H1 (cell line): Measurements from ENCODE around the gene SFN. TPM values are rescaled to one million over a fixed set of nuclear protein-coding genes. Genes with fewer than 3 reads are reported as not detected.

Experiments
- CTCF ChIA-PET: fragments of 300-600 bp; sonication (Branson Sonifier 250); formaldehyde crosslinking; loops from one replicate; lab custom pipeline; 2021; ENCODE audit not compliant: partially characterized antibody; lab: Charles Lee
- POLR2A ChIA-PET: fragments of 300-600 bp; sonication (Branson Sonifier 250); formaldehyde crosslinking; loops from one replicate; lab custom pipeline; 2021; ENCODE audit warnings: inconsistent platforms; ENCODE audit not compliant: partially characterized antibody; lab: Charles Lee
- DNase-seq, 2 experiments: peaks; one replicate each; pipeline versions ENCODE4 v3.0.0 to v3.0.0-alpha.2; 2010 to 2022; ENCODE audit warnings: low spot score in 2 of 2, low read depth in 1 of 2, mixed read lengths in 1 of 2
- FAIRE-seq: peaks from 2 replicates; lab custom pipeline; 2011; peaks lifted over from hg19 to GRCh38; lab: Jason Lieb, UNC
- H2AFZ ChIP-seq: 2 replicates; pipeline ENCODE4 v1.8.1; 2012; ENCODE audit warnings: low read length, inconsistent platforms
- H2AK5ac ChIP-seq: 2 replicates; pipeline ENCODE4 v1.6.1; 2013; ENCODE audit warnings: low read depth, low read length
- H2BK120ac ChIP-seq: replicated peaks from 2 replicates; pipeline ENCODE3; 2013; ENCODE audit warnings: low read depth, low read length, inconsistent platforms
- H2BK12ac ChIP-seq: 2 replicates; pipeline ENCODE4 v1.6.1; 2013; ENCODE audit warnings: low read depth, low read length
- H2BK15ac ChIP-seq: 2 replicates; pipeline ENCODE4 v1.6.1; 2013; ENCODE audit warnings: low read length
- H2BK20ac ChIP-seq: 2 replicates; pipeline ENCODE4 v1.6.1; 2013; ENCODE audit warnings: low read length
- H2BK5ac ChIP-seq: 2 replicates; pipeline ENCODE4 v1.6.1; 2013; ENCODE audit warnings: low read depth, low read length
- H3K14ac ChIP-seq: 2 replicates; pipeline ENCODE4 v1.6.1; 2013; ENCODE audit warnings: inconsistent platforms; ENCODE audit not compliant: insufficient read length
- H3K18ac ChIP-seq: 2 replicates; pipeline ENCODE4 v1.6.1; 2013; ENCODE audit warnings: low read length; ENCODE audit errors: extremely low read depth
- H3K23ac ChIP-seq: 2 replicates; pipeline ENCODE4 v1.6.1; 2013; ENCODE audit warnings: inconsistent platforms; ENCODE audit not compliant: insufficient read length
- H3K23me2 ChIP-seq: 2 replicates; pipeline ENCODE4 v1.6.1; 2013; ENCODE audit warnings: low read depth, low read length
- H3K27ac ChIP-seq: 2 replicates; pipeline ENCODE4 v1.6.1; 2011; ENCODE audit warnings: low read depth, low read length, inconsistent platforms
- H3K27me3 ChIP-seq, 4 experiments: replicated peaks in 1 of 4; 1 replicate in 1 of 4; 2 replicates in 3 of 4; pipeline versions ENCODE4 v1.6.1 to v1.8.1; 2011 to 2013; ENCODE audit warnings: low read length in 3 of 4, mild to moderate bottlenecking in 3 of 4, inconsistent platforms in 2 of 4, mixed read lengths in 2 of 4, moderate library complexity in 1 of 4; ENCODE audit not compliant: control insufficient read depth in 3 of 4, insufficient read depth in 3 of 4; ENCODE audit errors: extremely low read depth in 1 of 4
- H3K36me3 ChIP-seq, 4 experiments: 2 replicates each; pipeline versions ENCODE4 v1.6.1 to v1.8.1; 2011 to 2013; ENCODE audit warnings: mild to moderate bottlenecking in 4 of 4, low read length in 3 of 4, moderate library complexity in 2 of 4, control low read depth in 1 of 4, inconsistent platforms in 1 of 4; ENCODE audit not compliant: insufficient read depth in 4 of 4, control insufficient read depth in 2 of 4
- H3K4ac ChIP-seq: replicated peaks from 2 replicates; pipeline ENCODE3; 2013; ENCODE audit warnings: low read length, low read depth, mixed read lengths, inconsistent platforms; ENCODE audit not compliant: insufficient read length
- H3K4me1 ChIP-seq, 4 experiments: replicated peaks in 1 of 4; 1 replicate in 1 of 4; 2 replicates in 3 of 4; pipeline versions ENCODE4 v1.6.1 to v1.8.1; 2011 to 2013; ENCODE audit warnings: low read length in 3 of 4, inconsistent platforms in 2 of 4, mixed read lengths in 1 of 4; ENCODE audit not compliant: insufficient read depth in 4 of 4, control insufficient read depth in 3 of 4
- H3K4me2 ChIP-seq, 2 experiments: 2 replicates each; pipeline versions ENCODE4 v1.6.1 to v1.8.1; 2011 to 2013; ENCODE audit warnings: low read depth in 2 of 2, low read length in 2 of 2, control low read depth in 1 of 2, inconsistent platforms in 1 of 2, mild to moderate bottlenecking in 1 of 2; ENCODE audit not compliant: insufficient read depth in 1 of 2
- H3K4me3 ChIP-seq, 4 experiments: fragments of 200-600, 300-600 bp in 1 of 4; sonication (generic), shearing (Covaris generic), sonication (Bioruptor Twin) in 1 of 4; 2 replicates each; pipeline versions ENCODE4 v1.5.1 to v1.8.1; 2011 to 2016; ENCODE audit warnings: low read length in 4 of 4, low read depth in 3 of 4, control low read depth in 2 of 4, inconsistent platforms in 2 of 4, mild to moderate bottlenecking in 2 of 4, mixed read lengths in 1 of 4, moderate library complexity in 1 of 4; ENCODE audit not compliant: insufficient read depth in 2 of 4; ENCODE audit errors: extremely low read depth in 1 of 4
- H3K56ac ChIP-seq: replicated peaks from 2 replicates; pipeline ENCODE3; 2013; ENCODE audit warnings: low read depth, mild to moderate bottlenecking, mixed read lengths, low read length, inconsistent platforms; ENCODE audit not compliant: insufficient read length
- H3K79me1 ChIP-seq: 2 replicates; pipeline ENCODE4 v1.6.1; 2013; ENCODE audit warnings: low read depth, low read length, control low read depth
- H3K79me2 ChIP-seq, 2 experiments: 2 replicates each; pipeline versions ENCODE4 v1.6.1 to v1.8.1; 2012 to 2013; ENCODE audit warnings: low read length in 2 of 2, mild to moderate bottlenecking in 2 of 2, inconsistent platforms in 1 of 2; ENCODE audit not compliant: insufficient read depth in 2 of 2, control insufficient read depth in 1 of 2
- H3K9ac ChIP-seq, 4 experiments: replicated peaks in 1 of 4; 1 replicate in 1 of 4; 2 replicates in 3 of 4; pipeline versions ENCODE4 v1.6.1 to v1.8.1; 2011 to 2013; ENCODE audit warnings: low read depth in 3 of 4, low read length in 3 of 4, control low read depth in 2 of 4, mild to moderate bottlenecking in 2 of 4, moderate library complexity in 2 of 4, inconsistent platforms in 1 of 4; ENCODE audit errors: extremely low read depth in 1 of 4
- H3K9me3 ChIP-seq, 2 experiments: 2 replicates each; pipeline versions ENCODE4 v1.6.1 to v1.8.1; 2012 to 2013; ENCODE audit warnings: mild to moderate bottlenecking in 2 of 2, moderate library complexity in 2 of 2, control low read depth in 1 of 2, inconsistent platforms in 1 of 2, low read depth in 1 of 2, low read length in 1 of 2, mixed read lengths in 1 of 2; ENCODE audit not compliant: insufficient read depth in 2 of 2
- H4K20me1 ChIP-seq, 2 experiments: replicated peaks in 1 of 2; 2 replicates each; pipeline versions ENCODE3 to v1.8.1; 2011 to 2013; ENCODE audit warnings: inconsistent platforms in 2 of 2, low read length in 2 of 2, mild to moderate bottlenecking in 1 of 2; ENCODE audit not compliant: insufficient read depth in 2 of 2, control insufficient read depth in 1 of 2
- H4K5ac ChIP-seq: 2 replicates; pipeline ENCODE4 v1.6.1; 2013; ENCODE audit warnings: low read length, low read depth, mixed read lengths, inconsistent platforms; ENCODE audit not compliant: insufficient read length
- H4K8ac ChIP-seq: 2 replicates; pipeline ENCODE4 v1.8.0; 2013; ENCODE audit warnings: mild to moderate bottlenecking, moderate library complexity, low read length, inconsistent platforms; ENCODE audit not compliant: insufficient read depth; ENCODE audit errors: extremely low read depth
- H4K91ac ChIP-seq: replicated peaks from 2 replicates; pipeline ENCODE3; 2013; ENCODE audit warnings: low read length, mixed read lengths, inconsistent platforms; ENCODE audit not compliant: insufficient read length
- CBX8 ChIP-seq: fragments of 300-800, 300-1000 bp; sonication (generic); IDR thresholded peaks from 2 replicates; pipeline ENCODE4 v1.7.1; 2016; ENCODE audit warnings: low read depth, low read length, borderline replicate concordance
- EP300 ChIP-seq, 2 experiments: IDR thresholded peaks; 1 replicate in 1 of 2; 2 replicates in 1 of 2; pipeline ENCODE4 v1.6.1; 2011 to 2012; ENCODE audit warnings: low read depth in 2 of 2, low read length in 2 of 2, mild to moderate bottlenecking in 2 of 2, borderline replicate concordance in 1 of 2, inconsistent platforms in 1 of 2, moderate library complexity in 1 of 2
- HDAC2 ChIP-seq, 2 experiments: fragments of 300-600 bp in 1 of 2; sonication (generic) in 1 of 2; IDR thresholded peaks; 2 replicates each; pipeline ENCODE4 v1.6.1; 2011 to 2012; ENCODE audit warnings: low read depth in 2 of 2, low read length in 2 of 2, mild to moderate bottlenecking in 2 of 2, moderate library complexity in 2 of 2, borderline replicate concordance in 1 of 2, inconsistent platforms in 1 of 2
- HDAC6 ChIP-seq: IDR thresholded peaks from one replicate; pipeline ENCODE4 v1.7.1; 2012; ENCODE audit warnings: low read depth, mild to moderate bottlenecking, inconsistent platforms, low read length, moderate library complexity
- KDM1A ChIP-seq: fragments of 200-600, 300-600 bp; sonication (generic); IDR thresholded peaks from 2 replicates; pipeline ENCODE4 v1.7.1; 2016; ENCODE audit warnings: mild to moderate bottlenecking, low read length, borderline replicate concordance
- RAD21 ChIP-seq, 2 experiments: IDR thresholded peaks in 1 of 2; conservative IDR thresholded peaks in 1 of 2; 2 replicates each; pipeline ENCODE4 v1.6.1; 2011; ENCODE audit warnings: low read depth in 2 of 2, low read length in 2 of 2, improper control_type of control experiment in 1 of 2, inconsistent platforms in 1 of 2, mild to moderate bottlenecking in 1 of 2, moderate library complexity in 1 of 2
- YY1 ChIP-seq: IDR thresholded peaks from 2 replicates; pipeline ENCODE4 v1.6.1; 2011; ENCODE audit warnings: low read depth, mild to moderate bottlenecking, low read length
- WGBS, 2 experiments: shearing (Covaris generic) in 1 of 2; methylation state at CpG; one replicate each; pipeline versions ENCODE4 v1.1.6 to v1.1.7; 2013 to 2015; ENCODE audit warnings: low lambda C conversion rate in 2 of 2, mixed read lengths in 2 of 2, inconsistent platforms in 1 of 2, low coverage in 1 of 2, missing lambda C conversion rate in 1 of 2; ENCODE audit not compliant: insufficient replicate concordance in 2 of 2, insufficient coverage in 1 of 2, insufficient read length in 1 of 2; ENCODE audit errors: extremely low coverage in 1 of 2, missing lambda C conversion rate in 1 of 2; 5-methylcytosine and 5-hydroxymethylcytosine counted together
- polyA plus RNA-seq, 7 experiments: library from polyadenylated mRNA; depleted of rRNA in 3 of 7; stranded (reverse) in 5 of 7; unstranded in 2 of 7; fragments of >200 nt in 5 of 7; fragments of 200-250 nt in 2 of 7; gene quantifications; 1 replicate in 5 of 7; 2 replicates in 1 of 7; 4 replicates in 1 of 7; pipeline versions ENCODE4 v1.2.1 to v1.2.3, GENCODE V29; 2011 to 2013; ENCODE audit warnings: missing spikeins in 2 of 7, mixed read lengths in 2 of 7
- total RNA-seq: library from RNA; stranded (reverse); fragmentation: NEBNext Ultra II Directional; extraction: Animal tissue kit (Norgen Biotek cat#: 25700); gene quantifications from 2 replicates; pipeline ENCODE4 v1.2.1, GENCODE V29; 2021
- TF ChIP-seq, protein P1 (sequence below): IDR thresholded peaks from 2 replicates; pipeline ENCODE4 v1.6.1; 2011; ENCODE audit warnings: low read depth, mild to moderate bottlenecking, low read length; ENCODE audit not compliant: insufficient read depth

Gene SFN
- total and polyA plus RNA-seq, 2 of the 8 experiments (the other 6 are each of a cell fraction or from before 2014, with no cell fraction given) = 3.3 to 3.9 TPM

DNA sequence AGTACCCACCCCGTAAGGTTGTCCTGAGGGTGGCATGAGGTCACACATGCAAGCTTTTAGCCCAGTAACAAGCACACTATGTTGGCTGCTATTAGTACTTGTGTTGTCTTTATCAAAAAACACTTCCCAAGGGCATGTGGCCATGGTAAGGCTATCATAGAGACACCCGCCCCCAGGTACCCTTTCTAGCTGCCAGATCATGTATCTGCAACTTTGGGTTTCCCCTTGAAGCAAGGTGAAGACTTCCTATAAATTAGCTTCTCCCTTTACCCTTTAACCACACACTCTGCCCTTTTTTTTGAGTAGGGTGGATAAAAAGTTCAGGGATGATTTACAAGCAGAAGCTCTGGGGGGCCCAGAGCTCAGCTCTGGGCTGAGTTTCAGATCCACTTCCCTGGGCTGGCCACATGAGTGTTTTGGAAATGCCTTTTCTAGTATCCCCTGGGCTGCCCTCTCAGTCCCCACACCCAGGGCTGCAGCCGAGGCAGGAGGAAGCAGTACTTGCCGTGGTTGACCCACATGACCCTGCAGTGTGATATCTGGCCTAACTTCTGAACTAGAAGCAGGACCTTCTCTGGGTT, 34.4 kb upstream of the SFN start:
- no peaks in the 10 kb centered on the region for H3K27me3 ChIP-seq
- H3K9ac ChIP-seq = no peak overlapping the region; a peak in 1 of 7 replicates
- 88% methylated on average over 4 of the region's 4 CpGs; no CpG with 5 or more reads in 1 of the 2 experiments for WGBS, 2 experiments
- ChIA-PET POLR2A (interaction anchor here (1.2 to 1.6 kb wide), 3 partner anchors 37 to 269 kb away, joined by 3 to 4 read pairs (median 3); partner anchors contain the start of gene GPN2), CTCF (interaction anchor here (0.6 to 12.8 kb wide), 6 partner anchors 10 to 290 kb away, joined by 3 to 125 read pairs (median 4); partner anchors contain the start of gene SFN)
- no peak overlapping the region for H4K5ac ChIP-seq
- H3K27ac ChIP-seq = no peak overlapping the region
- H3K56ac ChIP-seq = no peak overlapping the region
- H2BK15ac ChIP-seq = no peak overlapping the region
- H3K9me3 ChIP-seq = no peaks in the 10 kb centered on the region
- no peak overlapping the region for H3K4me3 ChIP-seq
- H3K23me2 ChIP-seq = peaks cover 6% of the 10 kb centered on the region; the same call in 1 of the 2 replicates
- peaks cover 0 to 11% of the 10 kb centered on the region in 2 experiments; a peak in 1 of 4 replicates for H3K79me2 ChIP-seq
- H4K20me1 ChIP-seq = peaks cover 9 to 11% of the 10 kb centered on the region in 2 experiments
- no peak overlapping the region for H2BK120ac ChIP-seq
- H2AK5ac ChIP-seq = no peak overlapping the region
- no peak overlapping the region for H3K14ac ChIP-seq
- H3K23ac ChIP-seq = no peak overlapping the region
- peaks cover 6 to 9% (median 7%) of the 10 kb centered on the region in 4 experiments; a peak in 6 of 7 replicates for H3K4me1 ChIP-seq
- no peak for FAIRE-seq
- H2BK20ac ChIP-seq = no peak overlapping the region
- no peak overlapping the region for H2BK12ac ChIP-seq
- no peak overlapping the region for H3K18ac ChIP-seq
- H3K4me2 ChIP-seq = peak overlapping the region in 1 of 2 experiments; percentile 4; a peak in 2 of 4 replicates
- peaks cover 12% of the 10 kb centered on the region for H3K79me1 ChIP-seq
- no peak overlapping the region for H4K8ac ChIP-seq
- DNase-seq = no peak
- no peak overlapping the region for H2BK5ac ChIP-seq
- no peak overlapping the region for H3K4ac ChIP-seq
- peaks cover 0 to 14% (median 4%) of the 10 kb centered on the region in 4 experiments; a peak in 5 of 8 replicates for H3K36me3 ChIP-seq
- no peak overlapping the region for H4K91ac ChIP-seq
- H2AFZ ChIP-seq = no peak overlapping the region
- no peak for TF ChIP-seq CBX8
- TF ChIP-seq, protein P1, sequence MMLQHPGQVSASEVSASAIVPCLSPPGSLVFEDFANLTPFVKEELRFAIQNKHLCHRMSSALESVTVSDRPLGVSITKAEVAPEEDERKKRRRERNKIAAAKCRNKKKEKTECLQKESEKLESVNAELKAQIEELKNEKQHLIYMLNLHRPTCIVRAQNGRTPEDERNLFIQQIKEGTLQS = no peak
- no peak for TF ChIP-seq EP300 (IDR thresholded peaks at IDR 0.05; ENCODE audit: borderline replicate concordance in 1 of 2, low read depth in 2 of 2, low read length in 2 of 2)
- no peak for TF ChIP-seq HDAC2 (IDR thresholded peaks at IDR 0.05; ENCODE audit: borderline replicate concordance in 1 of 2, low read depth in 2 of 2, low read length in 2 of 2)
- no peak for TF ChIP-seq YY1
- no peak for TF ChIP-seq KDM1A
- TF ChIP-seq RAD21 (IDR thresholded peaks at IDR 0.05 in 1 of 2, conservative IDR thresholded peaks at IDR 0.05 in 1 of 2; ENCODE audit: low read depth in 2 of 2, low read length in 2 of 2) = no peak
- no peak for TF ChIP-seq HDAC6
